Fibroblast of mammary gland (primary cell): ENCODE data around the gene PRR16.

Source experiments
- DNase-seq: peaks from one replicate; pipeline ENCODE4 v3.0.0-alpha.2; 2010; ENCODE audit warnings: low read depth
- H3K4me3 ChIP-seq: 2 replicates; pipeline ENCODE4 v1.5.1; 2011; ENCODE audit warnings: low read depth, mild to moderate bottlenecking, low read length, moderate library complexity; ENCODE audit not compliant: control insufficient read depth
- CTCF ChIP-seq: conservative IDR thresholded peaks from 2 replicates; pipeline ENCODE4 v1.5.1; 2011; ENCODE audit warnings: low read depth, low read length, inconsistent platforms; ENCODE audit not compliant: control insufficient read depth, insufficient read depth

PRR16 gene

GRCh38 chr5:120527251-120527650, 63.2 kb downstream of the PRR16 start:
- DNase-seq: no peak
- TF ChIP-seq CTCF: no peak
- no peak overlapping the region for H3K4me3 ChIP-seq

- no peak overlapping the region for H3K4me3 ChIP-seq
- DNase-seq: no peak
- no peak for TF ChIP-seq CTCF
Observed at GRCh38 chr5:120528609-120529008, 64.5 kb downstream of the PRR16 start.

GRCh38 chr5:120529386-120529785, 65.3 kb downstream of the PRR16 start:
- H3K4me3 ChIP-seq: no peak overlapping the region
- no peak for TF ChIP-seq CTCF
- DNase-seq: no peak

- no peak for DNase-seq
- H3K4me3 ChIP-seq: no peak overlapping the region
- no peak for TF ChIP-seq CTCF
Observed at GRCh38 chr5:120531215-120531614, 67.1 kb downstream of the PRR16 start.

- peak; percentile 34 for TF ChIP-seq CTCF
- DNase-seq: no peak
- no peak overlapping the region for H3K4me3 ChIP-seq
Observed at GRCh38 chr5:120532835-120533234, 68.7 kb downstream of the PRR16 start.

GRCh38 chr5:120533581-120533980, 69.5 kb downstream of the PRR16 start:
- no peak for TF ChIP-seq CTCF
- DNase-seq: no peak
- H3K4me3 ChIP-seq: no peak overlapping the region

- H3K4me3 ChIP-seq: no peak overlapping the region
- peak; percentile 67 for DNase-seq
- no peak for TF ChIP-seq CTCF
Observed at GRCh38 chr5:120535900-120536299, 71.8 kb downstream of the PRR16 start.
